Mesendoderm (in vitro differentiated cells): ENCODE data around the gene SNX25.

Experiments
- DNase-seq: peaks from one replicate; pipeline ENCODE4 v3.0.0; 2013
- H2AK5ac ChIP-seq: 2 replicates; pipeline ENCODE4 v1.6.1; 2013; ENCODE audit warnings: low read length, inconsistent platforms
- H2BK120ac ChIP-seq: 2 replicates; pipeline ENCODE4 v1.6.1; 2013; ENCODE audit warnings: low read depth, mild to moderate bottlenecking, low read length, moderate library complexity, mixed read lengths
- H2BK15ac ChIP-seq: replicated peaks from 2 replicates; pipeline ENCODE4 v1.6.1; 2013; ENCODE audit warnings: low read depth, mild to moderate bottlenecking, moderate library complexity
- H2BK5ac ChIP-seq: 2 replicates; pipeline ENCODE4 v1.6.1; 2013; ENCODE audit warnings: low read length, inconsistent platforms
- H3K18ac ChIP-seq: 2 replicates; pipeline ENCODE4 v1.6.1; 2013; ENCODE audit warnings: mild to moderate bottlenecking, low read length, mixed read lengths
- H3K23ac ChIP-seq: one replicate; pipeline ENCODE4 v1.6.1; 2013; ENCODE audit warnings: low read length
- H3K27ac ChIP-seq: 2 replicates; pipeline ENCODE4 v1.5.1; 2013; ENCODE audit warnings: low read depth, mild to moderate bottlenecking, inconsistent platforms, low read length, moderate library complexity
- H3K27me3 ChIP-seq: 2 replicates; pipeline ENCODE4 v1.6.1; 2013; ENCODE audit warnings: low read length, control low read depth, mild to moderate bottlenecking, inconsistent platforms; ENCODE audit not compliant: insufficient read depth, poor library complexity
- H3K36me3 ChIP-seq: 2 replicates; pipeline ENCODE4 v1.6.1; 2013; ENCODE audit warnings: low read length, inconsistent platforms; ENCODE audit not compliant: control insufficient read depth, insufficient read depth
- H3K4ac ChIP-seq: one replicate; pipeline ENCODE4 v1.6.1; 2013; ENCODE audit warnings: low read depth, mild to moderate bottlenecking, low read length, moderate library complexity
- H3K4me1 ChIP-seq: 2 replicates; pipeline ENCODE4 v1.6.1; 2013; ENCODE audit warnings: low read depth, low read length, inconsistent platforms; ENCODE audit not compliant: control insufficient read depth
- H3K4me2 ChIP-seq: 2 replicates; pipeline ENCODE4 v1.6.1; 2013; ENCODE audit warnings: low read length
- H3K4me3 ChIP-seq: 2 replicates; pipeline ENCODE4 v1.5.1; 2013; ENCODE audit warnings: mild to moderate bottlenecking, low read length
- H3K56ac ChIP-seq: one replicate; pipeline ENCODE4 v1.6.1; 2013; ENCODE audit warnings: low read length
- H3K79me1 ChIP-seq: 2 replicates; pipeline ENCODE4 v1.6.1; 2013; ENCODE audit warnings: low read length, inconsistent platforms
- H3K79me2 ChIP-seq: 2 replicates; pipeline ENCODE4 v1.6.1; 2013; ENCODE audit warnings: mild to moderate bottlenecking, low read length; ENCODE audit not compliant: control insufficient read depth, insufficient read depth
- H3K9ac ChIP-seq: 2 replicates; pipeline ENCODE4 v1.6.1; 2013; ENCODE audit warnings: low read length, inconsistent platforms
- H4K5ac ChIP-seq: one replicate; pipeline ENCODE4 v1.6.1; 2013; ENCODE audit warnings: low read length
- H4K8ac ChIP-seq: one replicate; pipeline ENCODE4 v1.6.1; 2013; ENCODE audit warnings: low read depth, mild to moderate bottlenecking, control low read depth, low read length, moderate library complexity
- WGBS: extraction: QIAGEN DNeasy Blood & Tissue Kit; methylation state at CpG from one replicate; pipeline ENCODE4 v1.1.7; 2013; ENCODE audit warnings: low lambda C conversion rate, missing lambda C conversion rate; ENCODE audit not compliant: insufficient coverage; ENCODE audit errors: extremely low coverage; 5-methylcytosine and 5-hydroxymethylcytosine counted together

Gene SNX25

GRCh38 chr4:185404031-185404430, 194.6 kb downstream of the SNX25 start:
- H3K4ac ChIP-seq, result no peak overlapping the region
- no peak overlapping the region for H2BK5ac ChIP-seq
- no peak overlapping the region for H3K9ac ChIP-seq
- no CpG with 5 or more reads among the region's 4 CpGs for WGBS
- H2AK5ac ChIP-seq, result no peak overlapping the region
- no peaks in the 10 kb centered on the region for H3K79me1 ChIP-seq
- H4K5ac ChIP-seq, result no peak overlapping the region
- H3K4me1 ChIP-seq, result no peaks in the 10 kb centered on the region
- no peak for DNase-seq
- no peak overlapping the region for H2BK15ac ChIP-seq
- H3K36me3 ChIP-seq, result no peaks in the 10 kb centered on the region
- no peak overlapping the region for H3K18ac ChIP-seq
- no peak overlapping the region for H3K4me3 ChIP-seq
- H4K8ac ChIP-seq, result no peak overlapping the region
- no peaks in the 10 kb centered on the region for H3K79me2 ChIP-seq
- H3K27ac ChIP-seq, result no peak overlapping the region
- H3K4me2 ChIP-seq, result no peak overlapping the region
- no peaks in the 10 kb centered on the region for H3K27me3 ChIP-seq
- H2BK120ac ChIP-seq, result no peak overlapping the region
- no peak overlapping the region for H3K56ac ChIP-seq
- no peak overlapping the region for H3K23ac ChIP-seq

DNA sequence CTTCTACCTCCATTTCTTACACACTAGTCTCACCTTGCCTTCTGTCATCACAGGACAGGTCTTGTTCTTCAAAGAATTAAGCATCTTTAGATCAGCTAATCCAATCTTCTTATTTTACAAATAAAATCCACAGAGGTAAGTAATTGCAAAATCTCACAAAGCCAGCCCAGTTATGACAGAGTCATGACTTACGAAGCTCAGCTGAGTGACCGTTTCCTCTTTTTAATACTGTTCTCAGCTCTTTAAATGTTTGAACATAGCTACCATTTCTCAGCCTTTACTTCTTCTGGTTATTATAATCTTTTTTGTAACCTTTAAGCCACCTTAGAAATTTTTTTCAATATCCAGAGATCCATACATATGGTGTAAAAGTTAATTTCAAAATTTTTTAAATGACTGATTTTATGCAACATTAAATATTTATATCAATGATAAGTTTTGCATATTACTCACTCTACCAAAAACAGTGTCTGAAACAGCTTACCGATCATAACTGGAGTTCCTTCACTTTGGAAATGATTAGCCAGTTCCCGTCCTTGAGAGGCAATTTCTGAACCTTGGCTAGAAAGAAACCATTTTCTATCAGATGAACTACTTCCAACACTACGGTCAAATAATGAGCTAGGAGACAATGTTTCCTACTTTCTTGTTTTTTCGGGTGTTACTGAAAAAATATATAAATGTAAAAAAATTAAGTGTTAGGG, 196.1 kb downstream of the SNX25 start:
- Histone ChIP-seq H3K4me1 (no peaks in the 10 kb centered on the region), H4K5ac (no peak overlapping the region), H2BK15ac (no peak overlapping the region), H3K4ac (no peak overlapping the region), H3K27me3 (no peaks in the 10 kb centered on the region), H3K9ac (no peak overlapping the region), H2AK5ac (no peak overlapping the region), H3K36me3 (no peaks in the 10 kb centered on the region), H3K79me1 (no peaks in the 10 kb centered on the region), H3K4me3 (no peak overlapping the region), H3K4me2 (no peak overlapping the region), H3K79me2 (no peaks in the 10 kb centered on the region), H3K23ac (no peak overlapping the region), H4K8ac (no peak overlapping the region), H2BK120ac (no peak overlapping the region), H3K27ac (no peak overlapping the region), H3K18ac (no peak overlapping the region), H3K56ac (no peak overlapping the region), H2BK5ac (no peak overlapping the region)
- WGBS, result no CpG with 5 or more reads among the region's 6 CpGs
- no peak for DNase-seq

DNA sequence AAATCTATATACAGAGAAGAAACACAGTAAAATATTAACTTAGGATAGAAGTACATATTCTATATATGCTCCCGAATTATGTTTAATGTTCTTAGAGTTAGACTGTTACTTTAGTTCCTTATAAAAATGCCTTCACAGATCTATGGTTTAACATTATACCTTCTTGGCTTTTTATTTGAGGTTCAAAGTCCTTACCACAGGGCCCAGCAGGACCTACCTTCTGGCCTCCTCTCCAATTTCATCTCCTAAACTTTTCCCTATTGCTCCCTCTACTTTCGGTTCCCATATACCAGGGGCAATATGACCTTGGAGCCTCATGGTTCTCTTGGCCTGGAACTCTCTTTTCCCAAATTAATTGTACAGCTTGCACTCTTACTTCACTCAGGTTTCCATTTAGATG, 199.0 kb downstream of the SNX25 start:
- no CpG with 5 or more reads among the region's 2 CpGs for WGBS
- no peak overlapping the region for H2AK5ac ChIP-seq
- no peaks in the 10 kb centered on the region for H3K27me3 ChIP-seq

DNA sequence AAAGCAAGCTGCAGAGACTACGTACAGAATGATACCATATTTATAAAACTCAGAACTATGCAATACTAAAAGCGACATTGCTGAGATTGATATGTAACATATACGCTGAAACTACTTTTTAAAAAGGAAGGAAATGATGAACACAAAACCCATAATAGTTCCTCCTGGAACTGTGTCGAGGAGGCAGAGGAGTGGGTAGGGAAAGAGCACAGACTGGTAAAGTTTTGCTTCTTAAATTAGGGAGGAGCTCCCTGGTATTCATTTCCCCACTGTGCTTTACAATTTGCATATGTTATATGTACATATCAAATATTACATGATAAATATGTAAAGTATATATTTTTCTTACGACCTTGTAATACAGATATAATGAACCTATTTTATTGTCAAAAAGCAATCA, 202.5 kb downstream of the SNX25 start:
- H3K18ac ChIP-seq, result no peak overlapping the region
- no peak overlapping the region for H2BK120ac ChIP-seq
- peaks cover 4% of the 10 kb centered on the region for H3K36me3 ChIP-seq
- no peak overlapping the region for H3K4me2 ChIP-seq
- no peak overlapping the region for H3K9ac ChIP-seq
- no peaks in the 10 kb centered on the region for H3K79me1 ChIP-seq
- no peak overlapping the region for H4K5ac ChIP-seq
- H2AK5ac ChIP-seq, result no peak overlapping the region
- no peaks in the 10 kb centered on the region for H3K27me3 ChIP-seq
- H3K4me3 ChIP-seq, result no peak overlapping the region
- no peak overlapping the region for H3K56ac ChIP-seq
- no peak overlapping the region for H3K4ac ChIP-seq
- no peaks in the 10 kb centered on the region for H3K4me1 ChIP-seq
- no peak overlapping the region for H2BK15ac ChIP-seq
- no CpG with 5 or more reads among the region's 5 CpGs for WGBS
- no peak overlapping the region for H4K8ac ChIP-seq
- no peak overlapping the region for H2BK5ac ChIP-seq
- H3K23ac ChIP-seq, result no peak overlapping the region
- H3K79me2 ChIP-seq, result no peaks in the 10 kb centered on the region
- H3K27ac ChIP-seq, result no peak overlapping the region
- DNase-seq, result no peak

More for the DNA sequence above, 199.0 kb downstream of the SNX25 start:
- Histone ChIP-seq H3K36me3 (peaks cover 4% of the 10 kb centered on the region), H3K4me3 (no peak overlapping the region), H2BK15ac (no peak overlapping the region), H3K4ac (no peak overlapping the region), H2BK120ac (no peak overlapping the region), H3K9ac (no peak overlapping the region), H4K8ac (no peak overlapping the region), H3K4me2 (no peak overlapping the region), H3K23ac (no peak overlapping the region), H4K5ac (no peak overlapping the region), H2BK5ac (no peak overlapping the region), H3K18ac (no peak overlapping the region), H3K27ac (no peak overlapping the region), H3K56ac (no peak overlapping the region), H3K4me1 (no peaks in the 10 kb centered on the region), H3K79me2 (no peaks in the 10 kb centered on the region), H3K79me1 (no peaks in the 10 kb centered on the region)
- no peak for DNase-seq

GRCh38 chr4:185412412-185412811, 203.0 kb downstream of the SNX25 start:
- Histone ChIP-seq H3K4me3 (no peak overlapping the region), H2BK15ac (no peak overlapping the region), H4K5ac (no peak overlapping the region), H3K56ac (no peak overlapping the region), H2BK5ac (no peak overlapping the region), H3K18ac (no peak overlapping the region), H3K36me3 (peaks cover 4% of the 10 kb centered on the region), H3K23ac (no peak overlapping the region), H3K4ac (no peak overlapping the region), H3K79me2 (no peaks in the 10 kb centered on the region), H3K9ac (no peak overlapping the region), H2AK5ac (no peak overlapping the region), H3K27me3 (no peaks in the 10 kb centered on the region), H3K4me1 (no peaks in the 10 kb centered on the region), H3K4me2 (no peak overlapping the region), H3K27ac (no peak overlapping the region), H3K79me1 (no peaks in the 10 kb centered on the region), H2BK120ac (no peak overlapping the region), H4K8ac (no peak overlapping the region)
- WGBS, result no CpG with 5 or more reads among the region's 5 CpGs
- no peak for DNase-seq
